Endometrial microvascular endothelial cells (primary cell): Measurements from ENCODE around the gene ZNF277. TPM values are rescaled to one million over a fixed set of nuclear protein-coding genes. Genes with fewer than 3 reads are reported as not detected.
"Not testable (repeated sequence)": the region's sequence is repeated elsewhere in the genome, so short reads cannot be mapped to it uniquely, and the experiment has no call there.

Experiments used
- in situ Hi-C: cut with HindIII; loops from 2 replicates; pipeline ENCODE4 v1.10.0; 2017; ENCODE audit warnings: low sequenced_read_pairs, low pct_unique_long_range_greater_than_20kb; ENCODE audit errors: inconsistent ontology term
- total RNA-seq: library from RNA; depleted of rRNA; stranded (reverse); fragments of >200 nt; gene quantifications from one replicate; pipeline ENCODE4 v1.2.3, GENCODE V29; 2015; ENCODE audit errors: inconsistent ontology term

ZNF277 gene
- total RNA-seq, 1 donor from 2014 or later = 15.4 TPM

DNA sequence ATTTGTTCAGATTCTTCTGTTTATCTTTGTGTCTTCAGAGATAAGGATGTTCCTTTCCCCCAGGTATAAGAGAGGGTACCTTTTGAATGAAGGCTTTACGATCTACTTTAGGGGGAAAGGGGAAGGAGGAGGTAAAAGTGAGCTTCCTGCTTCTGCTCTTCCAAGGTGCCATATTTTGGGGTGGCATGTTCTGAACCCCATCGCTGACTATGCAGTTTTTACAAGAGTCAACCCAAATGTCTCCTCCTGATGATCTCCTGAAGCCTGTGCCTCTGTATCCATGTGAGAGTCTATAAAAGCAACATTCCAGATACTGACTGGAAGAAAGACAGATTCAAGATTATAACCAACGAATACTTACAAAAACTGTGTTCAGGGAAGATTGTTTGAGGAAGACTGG, 102.5 kb downstream of the ZNF277 start:
- in situ Hi-C loops = no loop called here

GRCh38 chr7:112316803-112317202, 110.3 kb downstream of the ZNF277 start:
- in situ Hi-C loops = not testable (repeated sequence)

DNA sequence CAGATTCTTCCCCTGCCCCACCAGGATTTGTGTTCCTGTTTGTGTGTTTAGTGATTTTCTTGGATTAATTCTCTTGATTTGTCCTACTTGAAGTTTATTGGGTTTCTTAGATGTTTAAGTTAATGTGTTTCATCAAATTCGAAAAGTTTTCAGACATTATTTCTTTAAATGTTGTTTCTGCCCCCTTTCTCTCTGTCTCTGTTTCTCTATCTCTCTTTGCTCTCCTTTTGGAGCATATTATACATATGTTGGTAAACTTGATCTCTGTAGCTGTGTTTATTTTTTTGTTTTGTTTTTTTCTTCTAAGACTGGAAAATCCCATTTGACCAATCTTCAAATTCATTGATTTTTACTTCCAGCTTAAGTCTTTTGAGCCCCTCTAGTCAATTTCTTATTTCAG, 115.6 kb downstream of the ZNF277 start:
- in situ Hi-C loops = no loop called here

GRCh38 chr7:112327566-112327965, 121.1 kb downstream of the ZNF277 start:
- in situ Hi-C loops = no loop called here

DNA sequence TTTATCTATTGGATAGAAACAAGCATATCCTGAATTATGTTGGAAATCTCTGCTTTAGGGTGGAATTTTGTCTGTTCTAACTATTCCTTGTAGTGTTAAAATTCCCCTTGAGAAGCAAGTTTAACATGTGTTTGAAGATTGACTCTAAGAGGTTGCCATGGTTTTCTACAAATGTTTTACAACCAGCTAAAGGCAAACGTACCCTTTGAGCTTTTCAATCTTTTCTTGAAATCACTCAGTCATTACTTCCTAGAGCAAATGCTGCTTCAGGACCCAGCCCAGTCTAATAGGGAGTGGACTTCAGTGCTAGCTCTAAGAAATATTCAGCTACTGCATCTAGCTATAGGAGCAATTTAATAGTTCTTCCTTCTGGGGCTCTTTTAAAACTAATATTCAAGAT, 125.0 kb downstream of the ZNF277 start:
- in situ Hi-C loops = no loop called here

DNA sequence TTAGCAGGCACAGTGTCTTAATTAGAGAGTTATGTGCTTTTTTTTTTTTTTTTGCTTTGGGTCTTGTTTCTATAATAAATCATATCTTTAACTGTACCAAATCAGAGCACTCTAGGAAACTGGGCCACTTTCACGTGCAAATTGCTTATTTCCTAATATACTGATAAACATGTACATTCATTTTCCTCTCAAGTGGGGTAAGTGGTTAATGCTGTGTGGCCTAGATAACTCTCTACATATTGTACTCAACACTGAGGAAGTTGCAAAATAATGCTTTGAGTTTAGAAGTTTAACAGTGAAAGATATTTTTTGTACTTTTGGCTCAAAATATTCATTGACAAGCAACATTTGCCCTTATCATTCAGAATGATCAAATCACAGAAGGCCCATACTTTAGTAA, 127.9 kb downstream of the ZNF277 start:
- in situ Hi-C loops = no loop called here

DNA sequence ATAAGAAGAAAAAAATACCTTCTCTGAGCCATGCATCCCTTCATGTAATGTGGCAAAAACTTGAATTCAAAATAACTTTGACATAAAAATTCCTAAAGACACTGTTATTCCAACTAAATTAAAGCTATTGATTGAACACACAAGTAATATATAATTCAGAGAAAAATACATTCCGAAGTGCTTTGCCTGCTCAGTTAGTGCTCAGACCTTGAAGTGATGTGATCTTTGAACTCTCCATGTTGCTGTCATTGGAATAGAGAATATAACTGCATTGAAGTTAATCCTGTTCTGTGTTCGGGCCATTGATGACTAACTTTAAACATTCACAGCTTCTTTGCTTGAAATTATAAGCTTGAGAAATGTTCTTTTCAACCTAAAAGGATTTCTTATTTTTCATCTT, 129.8 kb downstream of the ZNF277 start:
- in situ Hi-C loops = no loop called here

- in situ Hi-C loops = no loop called here
Measured at GRCh38 chr7:112336936-112337576, 130.6 kb downstream of the ZNF277 start.

DNA sequence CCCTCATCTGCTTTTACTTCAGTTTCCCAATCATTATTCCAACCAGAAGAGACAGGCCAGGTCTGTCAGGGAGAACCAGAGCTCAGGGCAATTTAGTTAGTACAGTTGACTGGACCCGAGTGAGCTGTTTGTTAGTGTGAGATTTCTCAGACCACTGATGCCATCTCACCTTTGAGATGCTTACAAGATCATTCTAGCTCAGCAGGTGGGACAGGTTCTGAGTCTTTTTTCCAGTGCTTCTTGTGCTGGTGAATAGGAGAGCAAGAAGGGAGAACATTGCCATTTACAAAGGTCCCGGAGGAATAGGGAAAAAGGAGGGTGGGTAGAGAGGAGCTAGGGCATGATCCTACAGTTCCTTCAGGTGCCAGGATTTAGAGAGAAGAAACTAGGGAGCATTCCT, 131.4 kb downstream of the ZNF277 start:
- in situ Hi-C loops = no loop called here

DNA sequence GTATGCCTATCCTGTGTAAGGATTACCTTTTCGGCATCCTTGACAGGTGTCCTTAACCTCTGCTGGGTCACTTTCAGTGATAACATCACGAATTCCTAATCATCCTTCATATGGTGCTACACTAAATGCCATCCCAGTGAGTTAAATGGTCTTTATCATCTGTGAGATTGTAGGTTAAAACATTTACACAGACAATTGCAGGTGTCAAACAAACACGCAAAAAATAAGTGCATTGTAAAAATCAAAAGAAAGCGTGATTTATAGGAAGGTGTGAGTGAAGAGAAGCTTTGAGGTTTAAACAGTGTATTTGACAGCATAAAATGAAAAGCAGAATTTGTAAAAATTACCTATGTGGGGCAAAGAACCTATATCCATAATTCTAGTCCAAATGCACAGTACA, 132.3 kb downstream of the ZNF277 start:
- in situ Hi-C loops = no loop called here

- in situ Hi-C loops = no loop called here
Measured at GRCh38 chr7:112341464-112341863, 135.0 kb downstream of the ZNF277 start.

- in situ Hi-C loops = no loop called here
Measured at GRCh38 chr7:112346381-112347060, 140.0 kb downstream of the ZNF277 start.

DNA sequence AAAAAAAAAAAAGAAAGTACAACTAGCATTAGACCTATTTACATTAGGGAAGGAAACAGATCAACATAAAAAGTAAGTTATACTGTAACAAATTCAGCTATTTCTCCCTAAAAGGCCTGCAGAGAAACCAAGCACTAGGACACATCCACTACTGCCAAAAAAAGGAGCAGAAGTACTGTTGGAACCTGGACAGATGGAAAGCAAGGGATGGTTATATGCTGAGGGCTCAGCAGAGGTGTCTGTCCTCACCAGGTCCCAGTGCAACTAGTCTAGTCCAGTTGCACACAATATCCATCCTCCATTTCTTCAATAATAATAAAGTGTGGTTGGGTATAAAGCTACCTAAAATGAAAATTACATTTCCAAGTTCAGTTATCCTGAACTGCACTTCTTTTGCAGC, 140.6 kb downstream of the ZNF277 start:
- in situ Hi-C loops = no loop called here

DNA sequence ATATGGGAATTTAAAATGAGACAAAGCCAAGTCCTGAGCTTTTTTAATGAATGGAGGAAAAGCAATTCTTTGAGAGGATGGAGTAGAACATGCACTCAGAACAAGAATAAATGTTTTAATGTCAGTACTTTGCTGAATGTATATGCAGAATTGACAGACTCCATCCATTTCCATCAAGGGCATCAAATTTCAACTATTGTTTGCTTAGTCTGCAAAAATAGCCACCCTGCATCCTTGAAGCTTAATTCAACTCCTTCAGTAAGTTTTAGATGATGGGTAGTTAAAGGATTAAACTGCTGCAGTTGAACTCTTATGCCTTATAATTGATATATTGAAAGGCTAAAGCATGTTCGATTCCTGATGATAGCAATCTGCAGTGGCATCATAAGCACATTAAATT, 144.1 kb downstream of the ZNF277 start:
- in situ Hi-C loops = no loop called here

GRCh38 chr7:112356596-112356995, 150.1 kb downstream of the ZNF277 start:
- in situ Hi-C loops = no loop called here

DNA sequence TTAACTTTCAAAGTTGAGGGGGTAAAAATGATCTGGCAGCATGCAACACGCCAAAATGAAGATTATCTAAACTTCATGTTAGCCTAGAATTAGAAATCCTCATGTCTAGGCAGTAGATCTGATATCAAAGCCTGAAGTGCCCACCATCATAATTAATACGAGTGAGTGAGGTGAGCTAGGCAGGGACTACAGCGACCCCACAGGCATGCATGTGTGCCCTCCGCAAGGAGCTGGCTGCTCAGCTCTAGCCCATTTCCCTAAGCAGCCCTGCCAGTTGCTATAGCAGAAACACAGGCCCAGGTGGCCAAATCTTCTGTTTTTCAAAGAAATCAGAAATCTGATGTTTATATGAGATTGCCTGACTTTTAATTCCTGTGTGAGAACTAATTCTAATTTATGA, 150.6 kb downstream of the ZNF277 start:
- in situ Hi-C loops = no loop called here

DNA sequence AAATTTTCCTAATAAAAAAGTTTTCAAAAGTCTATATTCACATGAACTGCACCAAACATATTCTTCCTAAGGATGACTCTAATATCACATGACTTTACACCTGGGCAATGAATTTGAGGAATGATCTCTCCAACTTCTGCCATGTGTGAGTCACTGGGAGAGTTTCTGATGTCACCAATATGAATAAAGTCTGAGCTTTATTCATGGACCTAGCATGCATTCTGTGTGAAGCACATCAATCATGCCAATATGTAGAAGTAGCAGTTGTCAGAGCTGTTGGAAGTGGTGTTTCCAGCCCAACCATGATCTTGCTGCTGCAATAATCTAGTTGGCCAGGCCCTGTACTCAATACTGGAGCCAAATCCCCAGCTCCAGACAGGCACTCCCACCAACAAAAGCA, 152.0 kb downstream of the ZNF277 start:
- in situ Hi-C loops = no loop called here

GRCh38 chr7:112359086-112359485, 152.6 kb downstream of the ZNF277 start:
- in situ Hi-C loops = no loop called here

GRCh38 chr7:112360681-112361080, 154.2 kb downstream of the ZNF277 start:
- in situ Hi-C loops = no loop called here

- in situ Hi-C loops = no loop called here
Measured at GRCh38 chr7:112361154-112361553, 154.7 kb downstream of the ZNF277 start.
